GM18909 (cell line): Measurements from ENCODE around the gene LRRC10.

Experiments
- ATAC-seq: cut with Tn5 transposase; IDR thresholded peaks from one replicate; pipeline ENCODE4 v1.9.1; 2021; ENCODE audit warnings: mild to moderate bottlenecking; ENCODE audit not compliant: unreplicated experiment, poor library complexity

LRRC10 gene

GRCh38 chr12:69570545-69571399 lies 39.9 kb downstream of the LRRC10 start:
- ATAC-seq, result peak; percentile 69

GRCh38 chr12:69570000-69570516 lies 40.6 kb downstream of the LRRC10 start:
- no peak for ATAC-seq

GRCh38 chr12:69569236-69569635 lies 41.5 kb downstream of the LRRC10 start:
- ATAC-seq, result no peak

GRCh38 chr12:69566603-69567002 lies 44.1 kb downstream of the LRRC10 start:
- ATAC-seq, result no peak

GRCh38 chr12:69563166-69563762 lies 47.4 kb downstream of the LRRC10 start:
- no peak for ATAC-seq
